Adrenal gland (tissue), 12 donors: Measurements from ENCODE around the gene PAPSS1. TPM values are rescaled to one million over a fixed set of nuclear protein-coding genes. Genes with fewer than 3 reads are reported as not detected.

Experiments used
- DNase-seq, 7 donors: peaks; one replicate each; pipeline ENCODE4 v3.0.0-alpha.2; 2019 to 2020
- H3K27ac ChIP-seq, 5 donors: fragments of 200-600 bp; sonication (generic) in 4 of 5; 1 replicate in 3 of 5; 2 replicates in 2 of 5; pipeline versions ENCODE4 v1.5.1 to v1.8.0; 2016 to 2020; ENCODE audit warnings: mild to moderate bottlenecking in 1 of 5
- H3K27me3 ChIP-seq: fragments of 200-600 bp; 2 replicates; pipeline ENCODE4 v1.8.0; 2021
- H3K36me3 ChIP-seq, 2 donors: fragments of 200-600 bp; replicated peaks in 1 of 2; 1 replicate in 1 of 2; 2 replicates in 1 of 2; pipeline versions ENCODE4 v1.5.1 to v1.8.0; 2018 to 2022
- H3K4me1 ChIP-seq, 2 donors: fragments of 200-600 bp; replicated peaks in 1 of 2; 1 replicate in 1 of 2; 2 replicates in 1 of 2; pipeline versions ENCODE4 v1.5.1 to v1.8.0; 2018 to 2021
- H3K4me3 ChIP-seq, 4 donors: fragments of 200-600 bp; sonication (generic) in 3 of 4; one replicate each; pipeline ENCODE4 v1.5.1; 2016 to 2018
- H3K9me3 ChIP-seq, 3 donors: fragments of 200-600 bp; sonication (generic) in 1 of 3; replicated peaks in 1 of 3; 1 replicate in 2 of 3; 2 replicates in 1 of 3; pipeline versions ENCODE4 v1.5.1 to v1.8.0; 2016 to 2021
- CTCF ChIP-seq, 6 experiments: fragments of 450-650 bp in 4 of 6; fragments of 200-600 bp in 2 of 6; sonication (generic) in 1 of 6; IDR thresholded peaks; 1 replicate in 5 of 6; 2 replicates in 1 of 6; pipeline versions ENCODE4 v1.5.1 to v1.8.0; 2016 to 2021; ENCODE audit warnings: antibody characterized with exemption in 6 of 6, mild to moderate bottlenecking in 2 of 6, moderate library complexity in 1 of 6
- POLR2A ChIP-seq, 2 donors: fragments of 450-650 bp; IDR thresholded peaks; one replicate each; pipeline ENCODE4 v1.6.1; 2017; ENCODE audit warnings: antibody characterized with exemption in 2 of 2, mild to moderate bottlenecking in 2 of 2, moderate library complexity in 1 of 2
- WGBS, 4 donors: extraction: QIAGEN DNeasy Blood & Tissue Kit in 2 of 4; methylation state at CpG; one replicate each; pipeline versions ENCODE4 v1.1.5 to v1.1.7; 2013 to 2017; 5-methylcytosine and 5-hydroxymethylcytosine counted together
- intact Hi-C, 2 donors: fragments of 100-400 bp; cut with DNase I; formaldehyde crosslinking; loops; one replicate each; pipeline versions ENCODE4 v1.14.1 to v1.15.0; 2022 to 2023
- polyA plus RNA-seq, 3 donors: library from polyadenylated mRNA; stranded (reverse); fragments of 200-250 nt in 2 of 3; fragments of 350-450 nt in 1 of 3; fragmentation: Illumina TruSeq in 1 of 3; extraction: RNeasy Lipid Tissue Mini Kit (QIAGEN cat#74804) in 1 of 3; gene quantifications; one replicate each; pipeline ENCODE4 v1.2.3, GENCODE V29; 2013 to 2014
- total RNA-seq, 9 donors: library from RNA; depleted of rRNA in 4 of 9; stranded (reverse); fragments of >200 nt in 4 of 9; fragments of 120-200 nt in 1 of 9; fragmentation: NEBNext Ultra II Directional in 1 of 9; extraction: Animal tissue kit (Norgen Biotek cat#: 25700) in 1 of 9; gene quantifications; one replicate each; pipeline versions ENCODE4 v1.1.0 to v1.2.4, GENCODE V29; 2013 to 2023
- donor health status: healthy with polysubstance abuse.
- donor health status: Bipolar disorder and iron deficiency.
- donor health status: DM: yes; HTN: yes; CAD: no.
- donor health status: DM: no; HTN: no; CAD: no.
- donor health status: DM: no; HTN: no; CAD: no.
- donor health status: DM: yes; HTN: yes; CAD: no.

The PAPSS1 gene
- total and polyA plus RNA-seq, 12 donors = 13.1 to 22.6 (median 17.4) TPM

DNA sequence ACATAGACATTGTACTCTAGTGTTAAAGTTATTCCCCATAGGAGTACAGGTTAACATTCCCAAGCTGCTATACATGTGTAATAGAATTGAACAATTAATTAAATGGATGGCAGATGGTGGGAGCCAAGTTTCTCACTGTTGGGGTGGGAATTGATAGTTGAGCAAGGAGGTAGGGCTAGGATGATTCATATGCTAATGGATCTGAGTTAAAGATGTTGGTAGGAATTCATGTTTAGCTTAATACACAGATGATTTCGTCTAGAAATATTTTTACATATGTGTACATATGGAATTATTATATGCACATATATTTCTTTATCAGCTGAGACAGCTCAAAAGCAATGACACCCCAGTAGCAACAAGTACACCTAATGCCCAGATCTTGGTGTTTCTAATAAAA, 26.1 kb upstream of the PAPSS1 start:
- TF ChIP-seq POLR2A (IDR thresholded peaks at IDR 0.05) (no peak), CTCF (IDR thresholded peaks at IDR 0.05) (no peak)
- no peak overlapping the region for H3K27ac ChIP-seq
- DNase-seq = no peak
- H3K36me3 ChIP-seq = no peaks in the 10 kb centered on the region
- H3K4me3 ChIP-seq = no peak overlapping the region
- H3K9me3 ChIP-seq = no peaks in the 10 kb centered on the region
- no peaks in the 10 kb centered on the region for H3K27me3 ChIP-seq
- intact Hi-C loops = no loop called here
- peaks cover under 1 to 6% of the 10 kb centered on the region in 2 donors for H3K4me1 ChIP-seq
- WGBS, 4 donors = 44 to 79% (median 50%) methylated on average over 1 of the region's 1 CpG

- TF ChIP-seq POLR2A (IDR thresholded peaks at IDR 0.05) (no peak), CTCF (IDR thresholded peaks at IDR 0.05) (no peak)
Measured at GRCh38 chr4:107744532-107744931, 24.5 kb upstream of the PAPSS1 start.

DNA sequence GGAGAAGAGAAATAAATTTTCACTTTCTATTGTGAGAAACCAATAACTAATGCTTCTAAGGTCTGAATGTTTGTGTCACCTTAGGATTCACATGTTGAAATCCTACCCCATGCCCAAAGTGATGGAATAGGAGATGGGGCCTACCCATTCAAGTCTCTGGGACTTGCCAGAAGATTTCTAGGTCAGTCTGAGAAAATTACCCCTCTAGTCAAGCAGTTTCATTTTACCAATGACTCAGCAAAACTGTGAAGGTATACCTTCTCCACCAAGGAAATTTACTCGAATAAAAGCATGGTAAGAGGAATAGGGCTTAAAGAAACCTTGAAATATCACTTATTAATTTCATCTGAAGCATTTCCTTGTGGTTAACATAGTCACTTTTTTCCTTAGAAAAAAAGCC, 23.5 kb upstream of the PAPSS1 start:
- no peak for TF ChIP-seq CTCF (IDR thresholded peaks at IDR 0.05)
- H3K4me1 ChIP-seq = peaks cover 4 to 15% of the 10 kb centered on the region in 2 donors
- intact Hi-C loops = no loop called here
- H3K36me3 ChIP-seq = no peaks in the 10 kb centered on the region
- WGBS, 4 donors = 45 to 68% (median 60%) methylated on average over 1 of the region's 1 CpG
- H3K9me3 ChIP-seq = no peaks in the 10 kb centered on the region
- H3K4me3 ChIP-seq = no peak overlapping the region
- H3K27me3 ChIP-seq = no peaks in the 10 kb centered on the region
- H3K27ac ChIP-seq = no peak overlapping the region
- DNase-seq = no peak

More at GRCh38 chr4:107744532-107744931, 24.5 kb upstream of the PAPSS1 start:
- no peaks in the 10 kb centered on the region for H3K27me3 ChIP-seq
- intact Hi-C loops = no loop called here
- peaks cover 4 to 15% of the 10 kb centered on the region in 2 donors for H3K4me1 ChIP-seq
- H3K9me3 ChIP-seq = no peaks in the 10 kb centered on the region
- H3K27ac ChIP-seq = no peak overlapping the region
- H3K36me3 ChIP-seq = no peaks in the 10 kb centered on the region
- no peak for DNase-seq
- H3K4me3 ChIP-seq = no peak overlapping the region

GRCh38 chr4:107742791-107743190, 22.8 kb upstream of the PAPSS1 start:
- H3K27me3 ChIP-seq = no peaks in the 10 kb centered on the region

More at GRCh38 chr4:107742791-107743190, 22.8 kb upstream of the PAPSS1 start:
- DNase-seq = no peak
- Histone ChIP-seq H3K36me3 (no peaks in the 10 kb centered on the region), H3K9me3 (no peaks in the 10 kb centered on the region), H3K4me3 (no peak overlapping the region), H3K27ac (no peak overlapping the region), H3K4me1 (peaks cover 4 to 15% of the 10 kb centered on the region in 2 donors)
- intact Hi-C loops = no loop called here
- TF ChIP-seq CTCF (IDR thresholded peaks at IDR 0.05) = no peak
- no peak for TF ChIP-seq POLR2A (IDR thresholded peaks at IDR 0.05)
- WGBS, 4 donors = 95 to 100% (median 99%) methylated on average over 1 of the region's 1 CpG
